OCI-LY7 (cell line): ENCODE data around the gene ERP27. TPM values are rescaled to one million over a fixed set of nuclear protein-coding genes. Genes with fewer than 3 reads are reported as not detected.

ENCODE experiments used
- BruUV-seq: library from RNA; stranded (reverse); fragments of 400-500 nt; replicated peaks from 2 replicates; lab custom pipeline; 2021; lab: Mats Ljungman, UMichigan
- CTCF ChIA-PET: fragments of 300-600 bp; sonication (Branson Sonifier 250); formaldehyde crosslinking; loops from one replicate; lab custom pipeline; 2022; ENCODE audit warnings: antibody characterized with exemption; ENCODE audit not compliant: unreplicated experiment; lab: Charles Lee
- POLR2A ChIA-PET: fragments of 300-600 bp; sonication (Branson Sonifier 250); formaldehyde crosslinking; loops from one replicate; lab custom pipeline; 2022; ENCODE audit warnings: antibody characterized with exemption; lab: Charles Lee
- DNase-seq: peaks from one replicate; pipeline ENCODE4 v3.0.0-alpha.2; 2015; ENCODE audit warnings: low spot score
- H2AFZ ChIP-seq: fragments of 200-600 bp; sonication (generic), shearing (Covaris generic); 2 replicates; pipeline ENCODE4 v1.6.1; 2014; ENCODE audit warnings: mild to moderate bottlenecking, antibody characterized with exemption, low read length, moderate library complexity
- H3K27ac ChIP-seq: fragments of 200-600 bp; sonication (generic); 2 replicates; pipeline ENCODE4 v1.5.1; 2014; ENCODE audit warnings: mixed run types, low read depth, mild to moderate bottlenecking, moderate library complexity, low read length, inconsistent platforms; ENCODE audit not compliant: poor library complexity, severe bottlenecking
- H3K36me3 ChIP-seq: fragments of 200-600 bp; sonication (generic); 2 replicates; pipeline ENCODE4 v1.6.1; 2014; ENCODE audit warnings: mild to moderate bottlenecking, antibody characterized with exemption, low read length, moderate library complexity, mixed read lengths; ENCODE audit not compliant: insufficient read depth
- H3K4me1 ChIP-seq: fragments of 200-600 bp; sonication (generic); 2 replicates; pipeline ENCODE4 v1.5.1; 2014; ENCODE audit warnings: mild to moderate bottlenecking, low read length; ENCODE audit not compliant: insufficient read depth, poor library complexity, severe bottlenecking
- H3K4me2 ChIP-seq: fragments of 200-600 bp; sonication (generic); 2 replicates; pipeline ENCODE4 v1.6.1; 2014; ENCODE audit warnings: mild to moderate bottlenecking, low read length
- H3K4me3 ChIP-seq: fragments of 200-600 bp; sonication (generic); 2 replicates; pipeline ENCODE4 v1.5.1; 2014; ENCODE audit warnings: mild to moderate bottlenecking, low read depth, low read length; ENCODE audit not compliant: poor library complexity, severe bottlenecking
- H3K79me2 ChIP-seq: fragments of 200-600 bp; sonication (generic); 2 replicates; pipeline ENCODE4 v1.6.1; 2016; ENCODE audit warnings: low read depth, mild to moderate bottlenecking, low read length, moderate library complexity, mixed read lengths; ENCODE audit not compliant: insufficient read depth
- H3K9me2 ChIP-seq: fragments of 200-600 bp; sonication (generic); 2 replicates; pipeline ENCODE4 v1.6.1; 2016; ENCODE audit warnings: mild to moderate bottlenecking, low read length, mixed read lengths; ENCODE audit not compliant: insufficient read depth
- H3K9me3 ChIP-seq: fragments of 200-600 bp; sonication (generic); 2 replicates; pipeline ENCODE4 v1.6.1; 2014; ENCODE audit warnings: mild to moderate bottlenecking, mixed run types, low read length, mixed read lengths
- H4K20me1 ChIP-seq: fragments of 200-600 bp; sonication (generic); 2 replicates; pipeline ENCODE4 v1.6.1; 2014; ENCODE audit warnings: mild to moderate bottlenecking, antibody characterized with exemption, low read length, moderate library complexity, mixed read lengths; ENCODE audit not compliant: insufficient read depth
- EZH2phosphoT487 ChIP-seq: fragments of 200-600 bp; sonication (generic); IDR thresholded peaks from 2 replicates; pipeline ENCODE4 v1.6.1; 2018; ENCODE audit warnings: low read depth, borderline replicate concordance, mild to moderate bottlenecking, mixed run types, antibody characterized with exemption, low read length, moderate library complexity, mixed read lengths
- intact Hi-C: fragments of 100-400 bp; cut with micrococcal nuclease; formaldehyde crosslinking; loops from one replicate; pipeline ENCODE4 v1.10.0; 2022; ENCODE audit not compliant: unreplicated experiment
- total RNA-seq, 2 experiments: library from RNA; depleted of rRNA in 1 of 2; stranded (reverse); fragments of >200 nt in 1 of 2; shearing (Covaris generic) in 1 of 2; gene quantifications; 2 replicates each; pipeline ENCODE4 v1.2.3, GENCODE V29; 2014 to 2022
- TF ChIP-seq, protein P1 (sequence below): fragments of 200-600 bp; sonication (generic); conservative IDR thresholded peaks from 2 replicates; pipeline ENCODE4 v1.5.1; 2014; ENCODE audit warnings: mild to moderate bottlenecking, antibody characterized with exemption, low read length, moderate library complexity, mixed read lengths

ERP27 gene
- total RNA-seq, 2 experiments from 2014 or later, result 1.7 to 1.9 TPM

DNA sequence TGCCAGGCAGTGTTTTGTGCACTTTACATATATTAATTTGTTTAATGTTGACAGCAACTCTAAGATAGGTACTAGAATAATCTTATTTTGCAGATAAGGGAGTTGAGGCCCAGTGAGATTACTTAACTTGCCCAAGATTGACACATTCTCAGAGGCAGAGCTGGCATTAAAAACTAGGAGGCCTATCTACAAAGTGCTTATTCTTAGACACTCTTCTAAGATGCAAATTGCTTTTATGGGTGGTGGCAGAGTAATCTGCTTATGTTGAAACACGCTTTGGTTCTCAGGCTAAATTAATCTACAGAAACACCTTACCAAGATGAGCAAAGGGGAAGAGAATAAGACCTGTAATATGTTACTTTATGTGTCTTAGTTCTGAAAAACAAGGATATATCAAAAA lies 59.8 kb downstream of the ERP27 start:
- intact Hi-C loops, result no loop called here
- peak overlapping the region; percentile 62 for H2AFZ ChIP-seq
- POLR2A ChIA-PET, result interaction anchor here (0.6 to 2.6 kb wide), 8 partner anchors 8 to 1554 kb away, joined by 3 to 8 read pairs (median 4); no protein-coding TSS in a partner anchor
- H3K4me2 ChIP-seq, result peak overlapping the region; percentile 40
- H3K4me1 ChIP-seq, result peaks cover 55% of the 10 kb centered on the region
- H3K27ac ChIP-seq, result no peak overlapping the region
- H3K36me3 ChIP-seq, result peaks cover 3% of the 10 kb centered on the region; the same call in 1 of the 2 replicates
- no peak for TF ChIP-seq EZH2phosphoT487
- TF ChIP-seq, protein P1, sequence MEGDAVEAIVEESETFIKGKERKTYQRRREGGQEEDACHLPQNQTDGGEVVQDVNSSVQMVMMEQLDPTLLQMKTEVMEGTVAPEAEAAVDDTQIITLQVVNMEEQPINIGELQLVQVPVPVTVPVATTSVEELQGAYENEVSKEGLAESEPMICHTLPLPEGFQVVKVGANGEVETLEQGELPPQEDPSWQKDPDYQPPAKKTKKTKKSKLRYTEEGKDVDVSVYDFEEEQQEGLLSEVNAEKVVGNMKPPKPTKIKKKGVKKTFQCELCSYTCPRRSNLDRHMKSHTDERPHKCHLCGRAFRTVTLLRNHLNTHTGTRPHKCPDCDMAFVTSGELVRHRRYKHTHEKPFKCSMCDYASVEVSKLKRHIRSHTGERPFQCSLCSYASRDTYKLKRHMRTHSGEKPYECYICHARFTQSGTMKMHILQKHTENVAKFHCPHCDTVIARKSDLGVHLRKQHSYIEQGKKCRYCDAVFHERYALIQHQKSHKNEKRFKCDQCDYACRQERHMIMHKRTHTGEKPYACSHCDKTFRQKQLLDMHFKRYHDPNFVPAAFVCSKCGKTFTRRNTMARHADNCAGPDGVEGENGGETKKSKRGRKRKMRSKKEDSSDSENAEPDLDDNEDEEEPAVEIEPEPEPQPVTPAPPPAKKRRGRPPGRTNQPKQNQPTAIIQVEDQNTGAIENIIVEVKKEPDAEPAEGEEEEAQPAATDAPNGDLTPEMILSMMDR, result no peak
- peak; percentile 17 for DNase-seq
- CTCF ChIA-PET, result interaction anchor here (1.4 kb wide), 1 partner anchor 15 kb away, joined by 3 read pairs; no protein-coding TSS in a partner anchor
- peaks cover 14% of the 10 kb centered on the region; the same call in 1 of the 2 replicates for H3K9me3 ChIP-seq
- H4K20me1 ChIP-seq, result no peaks in the 10 kb centered on the region
- H3K79me2 ChIP-seq, result no peaks in the 10 kb centered on the region
- no peak overlapping the region for H3K4me3 ChIP-seq
- no TSS peak for BruUV-seq
- H3K9me2 ChIP-seq, result no peaks in the 10 kb centered on the region

DNA sequence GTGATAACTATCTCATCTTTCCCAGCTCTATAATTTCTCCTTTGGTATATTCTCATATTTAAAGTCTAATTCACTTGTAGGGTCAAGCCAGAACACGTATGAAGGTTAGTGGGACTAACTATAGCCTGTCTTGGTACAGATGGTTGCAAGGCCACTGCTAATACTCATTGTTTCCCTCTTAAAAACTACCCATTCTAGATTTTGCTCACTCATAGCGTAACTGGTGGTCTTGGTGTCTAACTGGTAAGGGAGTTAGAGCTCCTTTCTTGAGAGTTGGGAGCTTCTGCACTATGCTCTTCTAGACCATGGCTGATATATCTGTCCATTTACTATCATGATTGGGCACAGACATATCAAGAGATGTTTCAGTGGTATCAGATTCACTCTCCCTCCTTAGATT lies 61.5 kb downstream of the ERP27 start:
- Histone ChIP-seq H3K4me2 (no peak overlapping the region), H2AFZ (no peak overlapping the region), H3K9me2 (no peaks in the 10 kb centered on the region), H3K36me3 (peaks cover 3% of the 10 kb centered on the region; the same call in 1 of the 2 replicates), H4K20me1 (no peaks in the 10 kb centered on the region), H3K4me3 (no peak overlapping the region), H3K4me1 (peaks cover 48% of the 10 kb centered on the region), H3K9me3 (peaks cover 23% of the 10 kb centered on the region; the same call in 1 of the 2 replicates), H3K79me2 (no peaks in the 10 kb centered on the region), H3K27ac (no peak overlapping the region)
- POLR2A ChIA-PET, result interaction anchor here (1.2 to 1.4 kb wide), 2 partner anchors 10 to 18 kb away, joined by 6 to 7 read pairs; no protein-coding TSS in a partner anchor
- no peak for DNase-seq
- CTCF ChIA-PET, result no interaction called here
- intact Hi-C loops, result no loop called here
- TF ChIP-seq EZH2phosphoT487, result no peak
- TF ChIP-seq, protein P1, result no peak
- BruUV-seq, result no TSS peak

DNA sequence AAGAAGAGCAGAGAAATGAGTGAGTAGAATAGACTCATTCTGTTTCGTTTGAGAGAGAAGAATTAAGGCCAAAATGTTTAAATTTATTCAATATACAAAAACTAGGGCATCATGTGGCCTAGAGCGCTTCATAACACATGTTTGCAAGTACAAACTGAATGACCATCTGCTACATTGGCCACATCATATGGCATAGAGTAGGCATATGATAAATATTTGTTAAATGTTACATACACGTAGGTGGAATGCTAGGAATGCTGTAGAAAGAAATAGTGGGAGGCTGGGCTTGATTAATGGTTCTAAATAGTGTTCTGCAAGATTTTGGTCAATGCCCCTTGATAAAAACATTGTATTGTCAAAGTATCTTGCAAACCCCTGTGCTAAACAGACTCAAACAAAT lies 63.5 kb downstream of the ERP27 start:
- H3K27ac ChIP-seq, result no peak overlapping the region
- peaks cover 29% of the 10 kb centered on the region for H3K4me1 ChIP-seq
- no peak for DNase-seq
- H3K79me2 ChIP-seq, result no peaks in the 10 kb centered on the region
- POLR2A ChIA-PET, result interaction anchor here (0.7 to 1.6 kb wide), 3 partner anchors 15 to 104 kb away, joined by 3 to 5 read pairs (median 4); a partner anchor contains a TSS
- H4K20me1 ChIP-seq, result no peaks in the 10 kb centered on the region
- no peak for TF ChIP-seq EZH2phosphoT487
- TF ChIP-seq, protein P1, result no peak
- CTCF ChIA-PET, result no interaction called here
- H3K4me2 ChIP-seq, result no peak overlapping the region
- no TSS peak for BruUV-seq
- H3K4me3 ChIP-seq, result no peak overlapping the region
- H3K9me2 ChIP-seq, result no peaks in the 10 kb centered on the region
- no peaks in the 10 kb centered on the region; the same call in 1 of the 2 replicates for H3K36me3 ChIP-seq
- intact Hi-C loops, result no loop called here
- H2AFZ ChIP-seq, result no peak overlapping the region
- H3K9me3 ChIP-seq, result peaks cover 16% of the 10 kb centered on the region; the same call in 1 of the 2 replicates
